EH (cell line): ENCODE data around the gene RPTOR.

Source experiments
- DNase-seq: peaks from one replicate; pipeline ENCODE4 v3.0.0-alpha.2; 2015; ENCODE audit warnings: low read depth

The RPTOR gene

GRCh38 chr17:80833952-80834892 is 289.6 kb downstream of the RPTOR start:
- peak; percentile 90 for DNase-seq

GRCh38 chr17:80834893-80835275 is 290.2 kb downstream of the RPTOR start:
- DNase-seq = no peak

- DNase-seq = no peak
Measured at GRCh38 chr17:80835816-80836657, 291.4 kb downstream of the RPTOR start.

- DNase-seq = no peak
Measured at GRCh38 chr17:80836658-80836965, 292.0 kb downstream of the RPTOR start.

GRCh38 chr17:80836971-80837481 is 292.4 kb downstream of the RPTOR start:
- DNase-seq = no peak

GRCh38 chr17:80837711-80838110 is 293.1 kb downstream of the RPTOR start:
- DNase-seq = no peak

- no peak for DNase-seq
Measured at GRCh38 chr17:80838311-80839025, 293.8 kb downstream of the RPTOR start.

- DNase-seq = no peak
Measured at GRCh38 chr17:80839026-80839345, 294.3 kb downstream of the RPTOR start.

- DNase-seq = no peak
Measured at GRCh38 chr17:80839511-80839941, 294.9 kb downstream of the RPTOR start.

- no peak for DNase-seq
Measured at GRCh38 chr17:80839970-80840369, 295.3 kb downstream of the RPTOR start.

GRCh38 chr17:80842456-80843013 is 297.9 kb downstream of the RPTOR start:
- DNase-seq = no peak

- DNase-seq = no peak
Measured at GRCh38 chr17:80843741-80844156, 299.1 kb downstream of the RPTOR start.

GRCh38 chr17:80844418-80844990 is 299.9 kb downstream of the RPTOR start:
- DNase-seq = no peak

- no peak for DNase-seq
Measured at GRCh38 chr17:80845069-80845862, 300.6 kb downstream of the RPTOR start.

- no peak for DNase-seq
Measured at GRCh38 chr17:80845863-80846671, 301.4 kb downstream of the RPTOR start.

- DNase-seq = no peak
Measured at GRCh38 chr17:80846932-80847331, 302.3 kb downstream of the RPTOR start.

GRCh38 chr17:80847496-80848230 is 303.0 kb downstream of the RPTOR start:
- no peak for DNase-seq

GRCh38 chr17:80848449-80849102 is 303.9 kb downstream of the RPTOR start:
- no peak for DNase-seq

- no peak for DNase-seq
Measured at GRCh38 chr17:80849119-80849518, 304.5 kb downstream of the RPTOR start.
